Gastroesophageal sphincter (tissue), 3 donors: ENCODE measurements around the gene SACM1L.

Experiments
- EP300 ChIP-seq: sonication (generic); formaldehyde crosslinking; IDR thresholded peaks from one replicate; pipeline ENCODE4 v1.6.1; 2017; ENCODE audit warnings: antibody characterized with exemption, mild to moderate bottlenecking
- TF ChIP-seq, protein P1 (sequence below), 4 experiments: fragments of 200-600 bp in 2 of 4; fragments of 450-650 bp in 2 of 4; sonication (generic) in 1 of 4; IDR thresholded peaks; one replicate each; pipeline ENCODE4 v1.5.1; 2017 to 2019; ENCODE audit warnings: antibody characterized with exemption in 4 of 4, mild to moderate bottlenecking in 2 of 4, moderate library complexity in 2 of 4

GRCh38 chr3:45781841-45782240, 92.6 kb downstream of the SACM1L start:
- TF ChIP-seq, protein P1, sequence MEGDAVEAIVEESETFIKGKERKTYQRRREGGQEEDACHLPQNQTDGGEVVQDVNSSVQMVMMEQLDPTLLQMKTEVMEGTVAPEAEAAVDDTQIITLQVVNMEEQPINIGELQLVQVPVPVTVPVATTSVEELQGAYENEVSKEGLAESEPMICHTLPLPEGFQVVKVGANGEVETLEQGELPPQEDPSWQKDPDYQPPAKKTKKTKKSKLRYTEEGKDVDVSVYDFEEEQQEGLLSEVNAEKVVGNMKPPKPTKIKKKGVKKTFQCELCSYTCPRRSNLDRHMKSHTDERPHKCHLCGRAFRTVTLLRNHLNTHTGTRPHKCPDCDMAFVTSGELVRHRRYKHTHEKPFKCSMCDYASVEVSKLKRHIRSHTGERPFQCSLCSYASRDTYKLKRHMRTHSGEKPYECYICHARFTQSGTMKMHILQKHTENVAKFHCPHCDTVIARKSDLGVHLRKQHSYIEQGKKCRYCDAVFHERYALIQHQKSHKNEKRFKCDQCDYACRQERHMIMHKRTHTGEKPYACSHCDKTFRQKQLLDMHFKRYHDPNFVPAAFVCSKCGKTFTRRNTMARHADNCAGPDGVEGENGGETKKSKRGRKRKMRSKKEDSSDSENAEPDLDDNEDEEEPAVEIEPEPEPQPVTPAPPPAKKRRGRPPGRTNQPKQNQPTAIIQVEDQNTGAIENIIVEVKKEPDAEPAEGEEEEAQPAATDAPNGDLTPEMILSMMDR (IDR thresholded peaks at IDR 0.05): no peak
- no peak for TF ChIP-seq EP300
